RWPE2 (cell line): Measurements from ENCODE around the gene MAN1C1.

ENCODE experiments used
- ATAC-seq: fragments of 200-7000 bp; cut with Tn5 transposase; 3 replicates; pipeline ENCODE4 v1.9.1; 2021; ENCODE audit warnings: low read depth
- DNase-seq: peaks from one replicate; pipeline ENCODE4 v3.0.0-alpha.2; 2020; ENCODE audit warnings: low spot score
- H3K27ac ChIP-seq: fragments of 450-650 bp; 2 replicates; pipeline ENCODE4 v1.5.1; 2017; ENCODE audit warnings: mild to moderate bottlenecking; ENCODE audit not compliant: poor library complexity, severe bottlenecking
- H3K27me3 ChIP-seq: fragments of 250-450 bp; sonication (Bioruptor Pico); 2 replicates; pipeline ENCODE4 v1.5.1; 2021; ENCODE audit warnings: mild to moderate bottlenecking, moderate library complexity; ENCODE audit not compliant: insufficient read depth, poor library complexity, severe bottlenecking
- H3K36me3 ChIP-seq: fragments of 250-450 bp; sonication (Bioruptor Pico); 2 replicates; pipeline ENCODE4 v1.5.1; 2020; ENCODE audit warnings: low read depth, mild to moderate bottlenecking, moderate library complexity
- H3K4me1 ChIP-seq: fragments of 250-450 bp; sonication (Bioruptor Pico); 2 replicates; pipeline ENCODE4 v1.5.1; 2021; ENCODE audit warnings: mild to moderate bottlenecking, moderate library complexity; ENCODE audit not compliant: insufficient read depth, poor library complexity, severe bottlenecking
- H3K4me3 ChIP-seq: fragments of 250-450 bp; sonication (Bioruptor Pico); 2 replicates; pipeline ENCODE4 v1.5.1; 2021; ENCODE audit warnings: mild to moderate bottlenecking, moderate library complexity; ENCODE audit not compliant: severe bottlenecking
- H3K9me3 ChIP-seq: fragments of 250-450 bp; sonication (Bioruptor Pico); 2 replicates; pipeline ENCODE4 v1.5.1; 2021; ENCODE audit warnings: mild to moderate bottlenecking, moderate library complexity; ENCODE audit not compliant: severe bottlenecking
- CTCF ChIP-seq: fragments of 450-650 bp; IDR thresholded peaks from one replicate; pipeline ENCODE4 v1.5.1; 2017; ENCODE audit warnings: mild to moderate bottlenecking, moderate library complexity; ENCODE audit not compliant: poor library complexity, severe bottlenecking

The MAN1C1 gene

GRCh38 chr1:25793585-25794170 is 177.1 kb downstream of the MAN1C1 start:
- no peak overlapping the region for H3K27ac ChIP-seq
- no peaks in the 10 kb centered on the region for H3K9me3 ChIP-seq
- H3K4me3 ChIP-seq: no peak overlapping the region
- ATAC-seq (no peak), DNase-seq (no peak)
- no peak for TF ChIP-seq CTCF
- H3K36me3 ChIP-seq: no peaks in the 10 kb centered on the region
- H3K4me1 ChIP-seq: no peaks in the 10 kb centered on the region
- H3K27me3 ChIP-seq: no peaks in the 10 kb centered on the region

DNA sequence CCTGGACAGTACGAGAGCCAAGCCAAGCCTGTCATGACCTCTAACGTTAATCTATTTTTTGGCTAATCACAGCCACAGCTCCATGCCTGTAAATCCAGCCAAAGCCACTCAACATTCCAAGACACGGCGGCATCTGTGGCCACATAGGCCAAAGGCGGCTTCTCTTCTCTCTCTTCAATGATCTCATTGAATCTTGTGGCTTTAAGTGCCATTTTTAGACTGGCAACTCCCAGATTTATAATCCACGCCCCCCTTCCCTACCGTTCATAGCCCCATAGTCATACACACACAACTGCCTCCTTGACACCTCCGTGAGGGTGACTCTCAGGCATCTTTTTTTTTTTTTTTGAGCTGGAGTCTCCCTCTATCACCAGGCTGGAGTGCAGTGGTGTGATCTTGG is 177.7 kb downstream of the MAN1C1 start:
- ATAC-seq: no peak
- no peaks in the 10 kb centered on the region for H3K9me3 ChIP-seq
- no peak for TF ChIP-seq CTCF
- no peaks in the 10 kb centered on the region for H3K27me3 ChIP-seq
- DNase-seq: no peak
- no peak overlapping the region for H3K27ac ChIP-seq
- no peak overlapping the region for H3K4me3 ChIP-seq
- H3K4me1 ChIP-seq: no peaks in the 10 kb centered on the region
- H3K36me3 ChIP-seq: no peaks in the 10 kb centered on the region

DNA sequence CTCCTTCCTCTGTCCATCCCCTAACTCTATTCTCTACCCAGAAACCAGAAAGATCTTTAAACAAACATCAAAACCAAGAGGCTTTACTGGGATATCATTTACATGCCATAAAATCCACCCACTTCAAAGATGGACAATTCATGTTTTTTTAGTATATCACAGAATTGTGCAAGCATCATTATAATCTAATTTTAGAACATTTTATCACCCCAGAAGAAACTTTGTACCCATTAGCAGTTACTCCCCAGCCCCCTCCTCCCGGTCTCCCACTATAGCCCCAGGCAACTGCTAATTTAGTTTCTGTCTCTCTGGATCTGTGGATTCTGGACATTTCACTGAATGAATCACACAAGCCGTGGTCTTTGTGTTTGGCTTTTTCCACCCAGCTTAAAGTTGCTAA is 178.6 kb downstream of the MAN1C1 start:
- Histone ChIP-seq H3K36me3 (no peaks in the 10 kb centered on the region), H3K4me1 (no peaks in the 10 kb centered on the region), H3K4me3 (no peak overlapping the region), H3K27me3 (no peaks in the 10 kb centered on the region), H3K27ac (no peak overlapping the region), H3K9me3 (no peaks in the 10 kb centered on the region)
- no peak for TF ChIP-seq CTCF
- ATAC-seq (no peak), DNase-seq (no peak)

DNA sequence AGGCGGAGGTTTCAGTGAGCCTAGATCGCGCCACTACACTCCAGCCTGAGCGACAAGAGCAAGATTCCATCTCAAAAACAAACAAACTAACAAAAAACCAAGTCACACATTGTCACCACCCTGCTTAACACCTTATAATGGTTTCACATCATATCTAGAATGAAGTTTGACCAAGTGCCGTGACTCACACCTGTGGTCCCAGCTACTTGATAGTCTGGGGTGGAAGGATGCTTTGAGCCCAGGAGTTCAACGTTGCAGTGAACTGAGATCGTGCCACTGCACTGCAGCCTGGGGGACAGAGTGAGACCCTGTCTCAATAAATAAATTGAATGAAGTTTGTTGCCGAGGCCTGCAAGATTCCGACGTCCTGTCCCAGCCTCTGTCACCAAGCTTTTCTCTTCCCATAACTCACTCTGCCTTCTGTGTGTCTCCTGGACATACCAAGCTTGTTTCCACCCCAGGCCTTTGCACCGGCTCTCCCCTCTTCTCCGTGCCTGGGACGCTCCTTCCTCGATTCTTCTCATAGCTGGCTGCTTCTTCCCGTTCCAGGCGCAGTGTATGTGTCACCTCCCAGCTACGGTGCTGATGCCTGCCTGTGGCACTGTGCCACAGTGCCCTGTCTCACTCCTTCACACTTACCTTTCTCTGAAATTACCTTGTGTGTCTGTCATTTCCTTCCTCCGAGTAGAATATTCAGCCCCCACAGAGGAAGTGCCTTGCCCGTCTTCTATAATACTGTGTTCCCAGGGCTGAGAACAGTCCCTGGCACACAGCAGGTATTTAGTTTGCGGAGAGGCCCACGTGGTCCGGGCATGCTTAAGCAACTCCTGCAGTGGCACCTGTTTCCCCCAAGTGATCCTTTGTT is 179.6 kb downstream of the MAN1C1 start:
- H3K9me3 ChIP-seq: no peaks in the 10 kb centered on the region
- TF ChIP-seq CTCF: no peak
- DNase-seq (no peak), ATAC-seq (no peak)
- H3K4me3 ChIP-seq: no peak overlapping the region
- no peaks in the 10 kb centered on the region for H3K27me3 ChIP-seq
- no peak overlapping the region for H3K27ac ChIP-seq
- H3K4me1 ChIP-seq: no peaks in the 10 kb centered on the region
- no peaks in the 10 kb centered on the region for H3K36me3 ChIP-seq
